ENCODE measurements around the gene DCUN1D3.
A peak's percentile ranks its signal among the peaks of the same experiment; 100 is the strongest.

- peak; percentile 86 to 96 (median 93) for TF ChIP-seq CTCF (IDR thresholded peaks at IDR 0.05)
- TF ChIP-seq POLR2A (IDR thresholded peaks at IDR 0.05), result no peak
These were observed 50.4 kb downstream of the DCUN1D3 start for GRCh38 chr16:20849589-20850390.

Data from testis (tissue), 2 donors.